ENCODE data around the gene PREPL. TPM values are rescaled to one million over a fixed set of nuclear protein-coding genes. Genes with fewer than 3 reads are reported as not detected.

Gene PREPL
- total RNA-seq, 1 experiment from 2014 or later, result 39.2 TPM

DNA sequence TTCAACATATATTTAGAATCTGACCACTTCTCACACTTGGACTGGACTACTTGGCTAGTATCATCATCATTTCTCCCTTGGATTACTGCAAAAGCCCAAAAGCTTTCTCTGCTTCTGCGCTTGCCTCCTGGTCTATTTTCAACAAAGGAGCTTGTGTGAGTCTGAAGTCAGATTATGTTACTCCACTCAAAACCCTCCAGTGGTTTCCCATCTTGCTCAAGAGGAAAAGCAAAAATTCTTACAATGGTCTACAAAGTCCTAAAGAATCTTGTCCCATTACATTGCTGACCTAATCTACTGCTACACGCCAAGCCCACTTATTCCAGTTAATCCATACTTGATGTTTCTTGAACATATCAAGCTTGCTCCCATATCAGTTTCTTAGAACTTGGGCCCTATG, 9.6 kb downstream of the PREPL start:
- DNase-seq (ENCODE audit: low spot score), result no peak
- in situ Hi-C loops (cut with HindIII; ENCODE audit: low sequenced_read_pairs), result no loop called here

- in situ Hi-C loops (cut with HindIII; ENCODE audit: low sequenced_read_pairs), result no loop called here
- no peak for DNase-seq (ENCODE audit: low spot score)
Measured at GRCh38 chr2:44351088-44351487, 10.2 kb downstream of the PREPL start.

- in situ Hi-C loops (cut with HindIII; ENCODE audit: low sequenced_read_pairs), result no loop called here
Measured at GRCh38 chr2:44349506-44349905, 11.8 kb downstream of the PREPL start.

DNA sequence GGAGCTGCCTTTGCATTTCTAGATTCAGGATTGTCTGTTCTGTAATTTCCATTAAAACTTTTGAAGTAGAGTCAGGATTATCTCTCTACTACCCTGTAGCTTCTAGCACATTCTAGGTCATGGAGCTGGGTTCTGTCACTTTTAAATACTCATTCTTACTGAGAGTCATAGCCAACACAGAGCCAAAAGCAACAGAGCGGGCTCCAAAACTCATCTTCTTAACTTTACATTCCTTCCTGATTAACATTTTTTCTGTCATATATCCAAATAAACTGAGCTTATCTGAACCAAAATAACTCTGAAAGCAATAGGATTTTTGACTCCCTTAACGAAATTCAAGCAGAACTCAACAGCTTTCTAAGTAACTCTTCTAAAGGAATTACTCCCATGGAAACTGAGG, 12.9 kb downstream of the PREPL start:
- DNase-seq (ENCODE audit: low spot score), result no peak

More at GRCh38 chr2:44349506-44349905, 11.8 kb downstream of the PREPL start:
- no peak for DNase-seq (ENCODE audit: low spot score)

GRCh38 chr2:44347526-44347925, 13.8 kb downstream of the PREPL start:
- no peak for DNase-seq (ENCODE audit: low spot score)
- in situ Hi-C loops (cut with HindIII; ENCODE audit: low sequenced_read_pairs), result no loop called here

More for the DNA sequence above, 12.9 kb downstream of the PREPL start:
- in situ Hi-C loops (cut with HindIII; ENCODE audit: low sequenced_read_pairs), result no loop called here

DNA sequence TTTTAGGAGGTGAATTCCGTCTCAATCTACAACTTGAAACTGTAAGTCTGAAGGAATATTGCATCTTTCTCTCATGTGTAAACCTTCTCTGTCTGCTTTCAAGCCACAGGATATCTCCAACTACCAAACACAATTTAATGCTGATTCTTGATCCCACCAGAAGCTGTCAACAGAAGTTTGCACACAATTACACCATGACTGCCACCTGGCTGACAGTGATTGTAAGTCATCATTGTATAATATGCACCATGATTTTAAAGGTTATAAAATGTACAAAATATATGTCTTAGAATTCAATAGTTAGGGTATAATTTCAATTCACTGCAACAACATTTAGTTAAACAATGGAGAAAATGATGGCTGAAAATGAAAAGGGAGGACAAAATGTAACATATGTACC, 18.4 kb downstream of the PREPL start:
- in situ Hi-C loops (cut with HindIII; ENCODE audit: low sequenced_read_pairs), result no loop called here
- peak; percentile 48 for DNase-seq (ENCODE audit: low spot score)

GRCh38 chr2:44335806-44336538, 25.3 kb downstream of the PREPL start:
- in situ Hi-C loops (cut with HindIII; ENCODE audit: low sequenced_read_pairs), result no loop called here

GRCh38 chr2:44333994-44334393, 27.3 kb downstream of the PREPL start:
- in situ Hi-C loops (cut with HindIII; ENCODE audit: low sequenced_read_pairs), result no loop called here
- DNase-seq (ENCODE audit: low spot score), result no peak

More at GRCh38 chr2:44335806-44336538, 25.3 kb downstream of the PREPL start:
- no peak for DNase-seq (ENCODE audit: low spot score)

DNA sequence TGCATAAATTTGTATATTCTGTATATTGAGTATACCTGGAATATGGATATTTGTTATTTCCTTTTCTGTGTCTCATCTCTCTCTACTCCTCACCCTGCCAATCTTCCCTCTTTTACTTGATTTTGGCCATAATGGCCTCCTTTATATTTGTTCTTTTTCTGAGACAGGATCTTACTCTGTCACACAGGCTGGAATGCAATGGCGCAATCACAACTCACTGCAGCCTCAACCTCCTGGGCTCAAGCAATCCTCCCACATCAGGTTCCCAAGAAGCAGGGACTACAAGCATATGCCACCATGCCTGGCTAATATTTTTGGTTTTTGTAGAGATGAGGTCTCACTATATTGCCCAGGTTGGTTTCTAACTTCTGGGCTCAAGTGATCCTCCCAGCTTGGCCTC, 30.5 kb downstream of the PREPL start:
- DNase-seq (ENCODE audit: low spot score), result no peak
- in situ Hi-C loops (cut with HindIII; ENCODE audit: low sequenced_read_pairs), result no loop called here

- no peak for DNase-seq (ENCODE audit: low spot score)
- in situ Hi-C loops (cut with HindIII; ENCODE audit: low sequenced_read_pairs), result no loop called here
Measured at GRCh38 chr2:44329343-44329742, 32.0 kb downstream of the PREPL start.

DNA sequence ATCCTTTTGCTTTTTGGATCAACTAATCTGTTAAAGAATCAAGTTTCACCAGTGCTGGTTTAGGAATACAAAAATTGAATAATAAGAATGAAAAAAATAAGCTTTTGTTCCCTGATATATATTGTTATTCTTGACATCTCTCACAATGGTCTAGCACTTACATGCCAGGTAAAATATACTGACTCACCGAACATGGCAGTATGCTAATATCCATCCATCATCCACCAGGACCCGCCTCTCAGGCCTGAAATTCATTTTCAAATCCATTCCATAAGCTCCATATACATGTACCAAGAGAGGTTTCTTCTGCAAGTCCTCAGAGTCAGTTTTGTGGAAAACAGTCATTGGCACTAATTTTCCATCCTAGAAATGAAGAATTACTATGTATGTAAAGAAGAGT, 32.5 kb downstream of the PREPL start:
- in situ Hi-C loops (cut with HindIII; ENCODE audit: low sequenced_read_pairs), result no loop called here
- DNase-seq (ENCODE audit: low spot score), result no peak

- DNase-seq (ENCODE audit: low spot score), result no peak
- in situ Hi-C loops (cut with HindIII; ENCODE audit: low sequenced_read_pairs), result no loop called here
Measured at GRCh38 chr2:44326548-44327264, 34.6 kb downstream of the PREPL start.

DNA sequence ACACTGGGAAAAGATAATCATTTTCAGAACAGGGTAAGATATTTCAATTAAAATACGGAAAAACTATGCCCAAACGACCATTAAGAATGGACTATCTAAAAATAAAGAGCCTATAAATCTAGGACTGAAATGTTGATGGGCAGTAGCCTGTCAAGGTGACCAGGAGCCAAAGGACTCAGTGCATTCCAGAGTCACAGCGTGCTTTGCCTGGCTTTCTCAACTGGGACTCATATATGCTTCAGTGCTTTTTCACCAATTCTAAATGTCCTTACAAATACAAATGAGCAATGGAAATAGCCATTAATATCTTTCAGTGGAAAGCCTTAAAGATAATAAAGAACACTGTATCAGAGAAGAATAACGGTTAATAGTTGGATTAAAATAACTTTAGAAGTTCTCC, 35.4 kb downstream of the PREPL start:
- in situ Hi-C loops (cut with HindIII; ENCODE audit: low sequenced_read_pairs), result no loop called here

GRCh38 chr2:44324971-44325426, 36.3 kb downstream of the PREPL start:
- in situ Hi-C loops (cut with HindIII; ENCODE audit: low sequenced_read_pairs), result no loop called here
- no peak for DNase-seq (ENCODE audit: low spot score)

More for the DNA sequence above, 35.4 kb downstream of the PREPL start:
- peak; percentile 30 for DNase-seq (ENCODE audit: low spot score)

- no peak for DNase-seq (ENCODE audit: low spot score)
- in situ Hi-C loops (cut with HindIII; ENCODE audit: low sequenced_read_pairs), result no loop called here
Measured at GRCh38 chr2:44321360-44321759, 39.9 kb downstream of the PREPL start.

DNA sequence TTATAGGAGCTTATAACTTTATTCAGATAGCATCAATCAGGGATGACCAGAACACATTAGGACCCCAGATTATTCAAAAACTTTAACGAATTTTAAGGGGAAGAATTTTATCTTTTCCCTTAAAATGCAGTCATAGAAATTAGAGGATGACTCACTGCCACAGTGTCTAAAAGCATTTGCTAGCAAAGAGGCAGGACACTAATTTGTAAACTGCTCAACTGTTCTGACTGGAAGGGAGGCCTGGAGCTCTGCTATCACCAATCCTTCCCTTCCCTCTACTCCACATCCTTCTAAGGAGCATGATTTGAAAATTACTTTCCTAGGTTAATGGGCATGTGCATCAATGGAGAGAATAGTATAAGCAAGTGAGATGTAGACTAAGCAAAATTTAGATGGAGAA, 40.5 kb downstream of the PREPL start:
- in situ Hi-C loops (cut with HindIII; ENCODE audit: low sequenced_read_pairs), result no loop called here
- DNase-seq (ENCODE audit: low spot score), result no peak

- in situ Hi-C loops (cut with HindIII; ENCODE audit: low sequenced_read_pairs), result no loop called here
- DNase-seq (ENCODE audit: low spot score), result no peak
Measured at GRCh38 chr2:44315945-44316344, 45.3 kb downstream of the PREPL start.

- in situ Hi-C loops (cut with HindIII; ENCODE audit: low sequenced_read_pairs), result no loop called here
- no peak for DNase-seq (ENCODE audit: low spot score)
Measured at GRCh38 chr2:44314362-44314761, 46.9 kb downstream of the PREPL start.

GRCh38 chr2:44310287-44310686, 51.0 kb downstream of the PREPL start:
- in situ Hi-C loops (cut with HindIII; ENCODE audit: low sequenced_read_pairs), result no loop called here
- DNase-seq (ENCODE audit: low spot score), result no peak

DNA sequence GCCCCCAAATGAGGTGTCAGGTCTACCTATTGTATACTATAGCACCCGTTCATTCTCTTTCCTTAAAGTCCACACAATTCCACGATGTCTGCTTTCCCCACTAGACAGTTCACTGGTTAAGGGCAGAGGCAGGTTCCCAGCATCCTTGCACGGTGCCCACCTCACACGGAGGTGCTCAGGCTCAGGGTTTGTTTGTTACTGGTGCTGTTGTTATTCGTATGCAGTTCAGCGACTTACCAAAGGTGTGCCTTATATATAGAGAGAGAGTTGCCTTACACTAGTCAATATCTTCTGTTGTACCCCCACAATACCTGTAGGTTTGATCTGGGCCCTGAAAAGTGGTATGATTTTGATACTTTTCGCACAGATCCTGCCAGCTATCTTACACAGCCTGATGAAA, 55.4 kb downstream of the PREPL start:
- in situ Hi-C loops (cut with HindIII; ENCODE audit: low sequenced_read_pairs), result no loop called here
- DNase-seq (ENCODE audit: low spot score), result no peak

DNA sequence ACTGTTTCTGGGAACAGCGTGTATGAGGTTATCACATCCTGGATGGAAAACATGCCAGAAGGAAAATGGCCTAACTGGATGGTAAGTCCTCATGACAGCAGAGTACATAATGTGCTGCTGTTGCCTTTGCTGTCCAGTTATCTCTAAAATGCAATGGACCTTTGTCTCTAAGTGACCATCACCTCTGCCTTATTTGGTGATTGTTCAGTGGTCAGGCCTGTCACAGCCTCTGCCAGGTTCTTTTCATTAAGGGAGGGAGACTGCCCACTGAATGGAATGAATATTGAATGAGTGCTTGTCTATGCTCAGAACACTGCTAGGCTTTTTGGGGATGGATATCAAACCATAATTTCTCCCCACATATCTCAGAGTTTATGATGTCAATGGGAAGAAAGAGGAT, 57.0 kb downstream of the PREPL start:
- no peak for DNase-seq (ENCODE audit: low spot score)
- in situ Hi-C loops (cut with HindIII; ENCODE audit: low sequenced_read_pairs), result no loop called here
